Measurements from ENCODE around the gene MRGPRX3.
A peak's percentile ranks its signal among the peaks of the same experiment; 100 is the strongest.
"Not testable (repeated sequence)": the region's sequence is repeated elsewhere in the genome, so short reads cannot be mapped to it uniquely, and the experiment has no call there.

Gene MRGPRX3

DNA sequence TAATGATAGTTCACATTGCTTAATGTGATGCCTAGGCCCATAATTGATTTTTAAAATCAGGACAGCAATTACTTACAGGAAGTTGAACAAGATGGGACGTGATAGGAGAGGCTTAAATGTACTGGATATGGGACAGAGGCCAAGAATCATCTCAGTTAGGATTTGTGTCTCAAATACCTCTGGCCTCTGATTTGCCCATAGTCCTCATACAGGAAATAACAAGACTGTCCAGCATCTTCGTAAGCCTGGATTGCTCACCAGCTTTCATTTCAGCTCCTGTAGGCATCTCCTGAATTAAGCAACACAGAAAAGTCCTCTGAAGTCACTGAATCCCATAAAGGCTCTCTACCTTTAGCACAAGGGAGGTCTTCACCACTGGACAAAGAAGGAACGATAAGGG is at the start of gene MRGPRX3:
TSS of gene MRGPRX3 (plus strand) at position 231 of the 400 bp plus-strand sequence. CDS start 4,632 bp downstream, outside the sequence.
- DNase-seq (ENCODE audit: low read depth), result peak; percentile 8

DNA sequence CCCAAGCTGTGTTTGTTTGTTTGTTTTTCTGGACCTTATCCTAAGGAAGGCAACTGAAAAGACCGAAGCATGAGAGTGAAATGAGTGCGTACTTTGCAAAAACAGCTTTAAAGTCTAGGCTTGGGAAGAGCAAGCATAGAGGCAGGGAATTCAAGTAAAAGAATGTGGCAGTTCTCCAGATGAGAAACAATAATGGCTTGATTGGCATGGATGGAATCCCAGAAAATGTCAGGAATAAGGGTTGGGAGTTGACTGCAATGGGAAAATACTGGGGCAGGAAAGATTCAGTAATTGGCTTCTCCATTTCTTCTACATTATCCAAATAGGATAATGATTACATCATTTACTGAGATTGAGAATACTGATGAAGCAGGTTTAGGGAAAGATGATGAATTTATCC is 44.0 kb upstream of the MRGPRX3 start:
- no peak for DNase-seq (ENCODE audit: low read depth)

DNA sequence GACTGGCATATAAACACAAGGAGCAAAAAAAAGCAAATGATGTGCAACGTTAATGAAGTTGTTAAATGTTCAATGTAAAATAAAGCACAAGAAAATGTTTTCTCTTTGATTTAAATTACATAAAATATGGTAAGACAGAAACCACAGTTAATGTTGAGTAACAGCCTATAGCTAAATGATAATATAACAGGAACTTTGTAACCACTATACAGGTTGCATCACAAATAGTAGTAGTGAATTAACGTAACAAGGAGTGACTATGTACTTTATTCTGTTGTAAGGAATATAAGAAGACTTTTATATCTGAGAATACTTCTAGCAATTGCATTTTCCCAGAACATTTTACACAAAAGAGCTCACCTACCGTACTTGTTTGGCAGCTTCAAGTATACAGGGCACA is 43.4 kb upstream of the MRGPRX3 start:
- DNase-seq (ENCODE audit: low read depth), result no peak

DNA sequence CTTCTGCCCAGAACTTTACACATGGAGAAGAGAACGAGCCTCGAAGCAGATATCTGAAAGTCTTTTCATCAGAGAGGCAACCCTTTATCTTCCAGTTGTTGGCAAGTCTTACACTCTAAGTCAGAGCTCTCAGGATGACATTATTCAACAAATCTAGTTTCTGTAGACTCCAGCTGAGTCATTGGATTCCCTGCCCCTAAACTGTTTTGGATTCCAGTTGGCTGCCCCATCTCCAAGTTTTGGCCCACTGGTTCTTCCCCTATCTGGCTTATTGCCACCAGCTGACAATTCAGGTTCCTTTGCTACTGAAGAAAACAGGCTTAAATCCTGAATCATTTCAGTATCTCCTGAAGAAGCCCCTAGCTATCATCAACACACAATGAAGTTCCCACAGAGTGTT is 40.6 kb upstream of the MRGPRX3 start:
- no peak for DNase-seq (ENCODE audit: low read depth)

DNA sequence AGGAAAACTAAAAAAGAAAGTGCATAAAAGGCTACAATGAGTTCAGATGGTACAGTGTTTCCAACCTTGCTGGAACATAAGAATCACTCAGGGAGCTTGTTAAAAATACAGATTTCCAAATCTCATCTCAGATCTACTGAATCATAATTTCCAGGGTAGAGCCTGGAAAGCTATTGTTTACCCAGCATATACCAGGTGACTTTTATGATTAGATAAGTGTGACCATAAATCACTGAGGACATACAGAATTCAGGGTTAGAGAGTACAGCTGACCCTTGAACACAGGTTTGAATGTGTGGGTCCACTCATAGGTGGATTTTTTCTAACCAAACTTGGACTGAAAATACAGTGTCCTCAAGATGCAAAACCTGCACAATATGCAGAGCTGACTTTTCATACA is 38.4 kb upstream of the MRGPRX3 start:
- DNase-seq (ENCODE audit: low read depth), result no peak

DNA sequence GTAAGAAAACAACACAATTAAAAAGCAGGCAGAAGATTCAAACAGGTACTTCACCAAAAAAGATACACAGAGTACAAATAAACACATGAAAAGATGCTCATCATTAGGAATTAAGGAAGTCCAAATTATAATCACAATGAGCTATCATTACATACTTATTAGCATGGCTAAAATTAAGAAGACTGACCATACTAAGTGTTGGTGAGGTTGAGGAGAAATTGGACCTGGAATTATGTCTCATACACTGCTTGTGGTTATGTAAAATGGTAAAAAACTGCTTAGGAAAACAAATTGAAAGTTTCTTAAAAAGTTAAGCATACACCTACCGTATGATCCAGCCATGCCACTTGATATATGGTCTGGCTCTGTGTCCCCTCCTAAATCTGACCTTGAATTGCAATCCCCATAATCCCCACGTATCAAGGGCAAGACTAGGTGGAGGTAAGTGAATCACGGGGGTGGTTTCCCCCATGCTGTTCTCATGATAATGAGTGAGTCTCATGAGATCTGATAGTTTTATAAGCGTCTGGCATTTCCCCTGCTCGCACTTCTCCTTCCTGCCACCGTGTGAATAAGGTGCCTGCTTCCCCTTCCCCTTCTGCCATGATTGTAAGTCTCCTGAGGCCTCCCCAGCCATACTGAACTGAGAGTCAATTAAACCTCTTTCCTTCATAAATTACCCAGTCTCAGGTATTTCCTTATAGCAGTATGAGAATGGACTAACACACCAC is 31.3 kb upstream of the MRGPRX3 start:
- no peak for DNase-seq (ENCODE audit: low read depth)

DNA sequence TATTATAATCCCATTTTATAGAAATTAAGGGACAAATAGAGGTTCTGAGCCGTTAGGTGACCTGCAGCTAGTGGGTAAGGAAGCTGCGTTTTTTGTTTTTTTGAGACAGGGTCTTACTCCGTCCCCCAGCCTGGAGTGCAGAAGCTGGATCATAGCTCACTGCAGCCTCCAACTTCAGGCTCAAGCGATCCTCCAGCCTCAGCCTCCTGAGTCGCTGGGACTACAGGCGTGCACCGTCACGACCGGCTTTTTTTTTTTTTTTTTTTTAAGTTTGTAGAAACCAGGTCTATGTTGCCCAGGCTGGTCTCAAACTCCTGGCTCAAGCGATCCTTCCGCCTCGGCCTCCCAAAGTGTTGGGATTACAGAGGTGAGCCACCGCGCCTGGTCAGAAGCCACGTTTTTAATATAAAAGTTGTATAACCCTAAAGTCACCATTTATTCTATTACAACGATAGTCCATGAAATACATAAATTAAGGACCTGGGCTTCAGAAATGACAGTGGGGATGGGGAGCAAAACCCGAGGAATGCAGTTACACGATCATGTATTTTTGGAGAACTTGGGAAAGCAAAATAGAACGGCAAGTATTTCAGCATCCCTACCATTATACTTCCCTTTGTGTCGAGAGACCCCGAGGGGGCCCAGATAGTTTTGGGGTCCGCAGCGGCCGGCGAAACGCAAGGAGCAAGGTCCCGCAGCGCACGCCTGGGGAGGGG is 27.1 kb upstream of the MRGPRX3 start:
- DNase-seq (ENCODE audit: low read depth), result peak; percentile 9

DNA sequence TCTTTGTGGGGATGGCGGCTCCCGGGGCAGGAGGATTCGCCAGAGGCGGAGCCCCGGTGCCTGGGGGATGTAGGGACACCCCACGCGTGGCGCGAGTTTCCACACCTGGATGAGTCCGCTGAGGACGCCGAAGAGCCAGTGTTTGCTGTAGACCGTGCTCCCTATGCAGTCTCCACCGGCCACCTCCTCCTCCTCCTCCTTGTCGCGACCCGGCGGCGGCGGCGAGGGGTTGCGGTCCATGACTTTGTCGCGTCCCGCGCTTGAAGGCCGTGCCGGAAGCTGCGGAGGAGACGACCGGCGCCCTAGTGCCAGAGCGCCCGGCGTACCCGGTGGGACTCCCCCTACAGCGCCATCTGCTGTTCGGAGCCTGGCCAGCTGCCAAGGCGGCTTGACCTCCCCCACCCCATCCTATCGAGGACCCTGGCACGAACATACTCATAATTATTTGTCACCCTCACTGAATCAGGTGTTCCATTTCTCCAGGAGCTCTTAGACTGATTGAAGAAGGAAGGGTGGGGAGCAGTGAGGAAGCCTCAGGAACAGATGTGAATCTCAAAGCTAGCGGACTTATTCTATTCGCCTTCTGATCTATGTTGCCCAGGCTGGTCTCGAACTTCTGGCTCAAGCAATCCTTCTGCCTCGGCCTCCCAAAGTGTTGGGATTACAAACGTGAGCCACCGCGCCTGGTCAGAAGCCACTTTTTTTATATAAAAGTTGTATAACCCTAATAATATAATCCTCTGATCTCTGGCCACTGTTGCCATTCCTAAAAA is 26.4 kb upstream of the MRGPRX3 start, which contains the start of gene SAAL1:
TSS of gene SAAL1 (minus strand) at position 281 of the 773 bp plus-strand sequence. CDS start at position 240, 41 bp downstream.
- peak; percentile 85 for DNase-seq (ENCODE audit: low read depth)

DNA sequence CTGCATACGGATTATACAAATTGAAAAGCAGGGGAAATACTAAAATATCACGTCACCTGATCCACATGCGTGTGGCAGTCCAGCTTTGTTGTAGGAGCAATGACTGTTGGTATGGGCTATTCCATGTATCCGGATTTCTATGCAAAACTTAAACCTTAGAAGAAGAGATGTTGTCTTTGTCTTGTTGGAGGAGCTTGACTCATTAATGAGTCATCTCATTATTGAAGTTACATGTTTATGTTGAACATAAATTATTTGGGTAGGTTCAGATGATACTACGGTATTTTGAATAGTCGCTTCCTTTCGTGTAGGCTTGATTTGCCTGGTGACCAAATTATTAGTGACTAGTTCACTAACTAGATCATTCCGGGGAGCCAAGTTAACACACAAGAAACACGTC is 25.7 kb upstream of the MRGPRX3 start:
- DNase-seq (ENCODE audit: low read depth), result peak; percentile 78

DNA sequence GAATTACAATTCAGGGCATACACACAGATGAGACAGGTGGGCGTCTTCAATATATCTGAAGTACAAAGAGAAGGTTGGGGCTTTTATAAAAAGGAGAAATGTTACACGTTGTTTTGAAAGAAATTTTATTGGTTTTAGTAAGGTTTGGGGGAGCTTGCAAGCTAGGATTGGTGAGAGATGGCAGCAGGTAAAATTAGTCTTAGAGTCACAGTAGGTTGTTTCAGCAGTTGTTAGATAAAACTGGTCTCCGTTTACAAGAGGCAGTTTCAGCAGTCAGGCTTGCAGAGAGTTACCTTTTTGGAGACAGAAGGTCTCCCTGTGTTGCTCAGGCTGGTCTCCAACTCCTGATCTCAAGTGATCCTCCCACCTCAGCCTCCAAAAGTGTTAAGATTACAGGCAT is 24.1 kb upstream of the MRGPRX3 start:
- no peak for DNase-seq (ENCODE audit: low read depth)

DNA sequence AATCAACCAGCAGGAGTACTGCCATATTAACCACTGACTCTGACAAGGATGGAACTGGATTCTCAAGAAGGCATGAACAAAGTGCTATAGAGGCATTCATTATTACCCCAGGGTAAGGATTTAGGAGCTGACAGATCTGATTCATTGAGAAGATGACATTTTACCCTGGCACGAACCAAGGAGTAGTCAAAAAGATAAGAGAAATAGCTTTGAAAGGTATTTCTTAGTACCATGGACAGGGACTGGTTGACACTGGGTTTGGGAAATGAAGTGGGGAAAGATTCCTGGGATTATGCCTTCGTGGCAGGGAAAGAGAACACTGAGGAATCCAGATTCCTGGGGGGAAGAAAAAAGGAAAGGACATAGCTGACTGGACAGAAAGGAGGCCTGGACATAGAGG is 21.4 kb upstream of the MRGPRX3 start:
- DNase-seq (ENCODE audit: low read depth), result no peak

DNA sequence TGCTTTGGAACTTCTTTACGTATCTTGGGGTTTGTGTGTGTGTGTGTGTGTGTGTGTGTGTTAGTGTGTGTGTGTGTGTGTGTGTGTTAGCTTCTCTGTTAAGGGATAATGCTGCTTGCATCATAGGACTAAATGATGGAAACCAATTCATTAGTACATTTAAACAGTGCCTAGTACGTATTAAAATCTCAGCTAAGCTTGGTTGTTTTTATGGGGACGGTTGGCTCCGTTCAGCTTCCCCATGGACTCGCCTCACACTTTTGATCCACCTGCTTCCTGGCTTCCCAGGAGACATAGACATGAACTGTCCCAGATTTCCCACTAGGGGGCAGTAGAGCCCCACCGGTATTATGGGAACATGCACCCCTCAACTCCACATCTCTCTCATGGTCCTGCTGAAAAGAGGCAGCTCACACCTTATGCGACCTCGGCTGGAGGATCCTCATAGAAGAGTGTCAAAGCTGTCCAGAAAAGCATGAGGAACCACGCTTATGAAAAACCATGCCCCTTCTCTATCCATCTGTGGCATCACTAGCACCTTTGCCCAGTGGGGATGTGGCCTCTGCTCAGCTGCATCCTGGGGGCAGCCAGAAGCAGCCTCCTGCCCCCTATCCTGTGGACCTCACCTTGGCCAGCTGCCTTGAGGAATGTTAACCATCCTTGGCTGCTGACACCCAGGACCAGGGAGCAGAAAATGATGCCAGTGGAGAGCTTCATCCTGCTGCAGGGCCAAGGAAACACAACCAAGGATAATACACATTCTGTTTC is 16.8 kb upstream of the MRGPRX3 start:
- DNase-seq (ENCODE audit: low read depth), result peak; percentile 72

DNA sequence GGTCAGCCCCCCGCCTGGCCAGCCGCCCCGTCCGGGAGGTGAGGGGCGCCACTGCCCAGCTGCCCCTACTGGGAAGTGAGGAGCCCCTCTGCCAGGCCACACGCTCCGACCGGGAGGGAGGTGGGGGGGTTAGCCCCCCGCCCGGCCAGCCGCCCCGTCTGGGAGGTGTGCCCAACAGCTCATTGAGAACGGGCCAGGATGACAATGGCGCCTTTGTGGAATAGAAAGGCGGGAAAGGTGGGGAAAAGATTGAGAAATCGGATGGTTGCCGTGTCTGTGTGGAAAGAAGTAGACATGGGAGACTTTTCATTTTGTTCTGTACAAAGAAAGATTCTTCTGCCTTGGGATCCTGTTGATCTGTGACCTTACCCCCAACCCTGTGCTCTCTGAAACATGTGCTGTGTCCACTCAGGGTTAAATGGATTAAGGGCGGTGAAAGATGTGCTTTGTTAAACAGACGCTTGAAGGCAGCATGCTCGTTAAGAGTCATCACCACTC is 11.0 kb upstream of the MRGPRX3 start:
- DNase-seq (ENCODE audit: low read depth), result not testable (repeated sequence)

DNA sequence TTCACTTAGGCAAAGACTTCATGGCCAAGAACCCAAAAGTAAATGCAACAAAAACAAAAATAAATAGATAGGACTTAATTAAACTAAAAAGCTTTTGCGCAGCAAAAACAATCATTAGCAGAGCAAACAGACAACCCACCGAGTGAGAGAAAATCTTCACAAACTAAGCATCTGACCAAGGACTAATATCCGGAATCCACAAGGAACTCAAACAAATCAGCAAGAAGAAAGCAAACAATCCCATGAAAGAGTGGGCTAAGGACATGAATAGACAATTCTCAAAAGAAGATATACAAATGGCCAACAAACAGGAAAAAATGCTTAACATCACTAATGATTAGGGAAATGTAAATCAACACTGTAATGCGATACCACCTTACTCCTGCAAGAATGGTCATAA is 1.3 kb upstream of the MRGPRX3 start:
- DNase-seq (ENCODE audit: low read depth), result not testable (repeated sequence)

DNA sequence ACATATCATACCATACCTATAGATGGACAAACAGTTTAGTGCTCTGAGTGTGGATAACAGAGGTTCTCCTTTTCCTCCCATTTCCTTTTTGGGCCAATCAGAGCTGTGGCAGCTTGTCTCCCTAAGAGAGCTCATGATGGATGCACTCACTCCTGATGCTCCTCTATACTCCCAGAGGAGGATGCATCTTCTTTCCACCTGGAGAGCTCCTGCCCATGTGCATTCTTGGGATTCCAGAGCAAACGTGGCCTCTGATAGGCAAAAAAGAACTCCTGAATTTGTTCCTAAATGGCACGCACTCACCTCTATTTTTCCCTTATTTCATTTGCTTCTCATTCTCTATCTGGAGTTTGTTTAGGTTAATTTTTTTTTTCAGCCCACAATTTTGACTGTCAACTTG is 2.9 kb downstream of the MRGPRX3 start:
- no peak for DNase-seq (ENCODE audit: low read depth)

DNA sequence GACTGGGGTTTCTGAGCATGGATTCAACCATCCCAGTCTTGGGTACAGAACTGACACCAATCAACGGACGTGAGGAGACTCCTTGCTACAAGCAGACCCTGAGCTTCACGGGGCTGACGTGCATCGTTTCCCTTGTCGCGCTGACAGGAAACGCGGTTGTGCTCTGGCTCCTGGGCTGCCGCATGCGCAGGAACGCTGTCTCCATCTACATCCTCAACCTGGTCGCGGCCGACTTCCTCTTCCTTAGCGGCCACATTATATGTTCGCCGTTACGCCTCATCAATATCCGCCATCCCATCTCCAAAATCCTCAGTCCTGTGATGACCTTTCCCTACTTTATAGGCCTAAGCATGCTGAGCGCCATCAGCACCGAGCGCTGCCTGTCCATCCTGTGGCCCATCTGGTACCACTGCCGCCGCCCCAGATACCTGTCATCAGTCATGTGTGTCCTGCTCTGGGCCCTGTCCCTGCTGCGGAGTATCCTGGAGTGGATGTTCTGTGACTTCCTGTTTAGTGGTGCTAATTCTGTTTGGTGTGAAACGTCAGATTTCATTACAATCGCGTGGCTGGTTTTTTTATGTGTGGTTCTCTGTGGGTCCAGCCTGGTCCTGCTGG is 4.9 kb downstream of the MRGPRX3 start:
- no peak for DNase-seq (ENCODE audit: low read depth)

DNA sequence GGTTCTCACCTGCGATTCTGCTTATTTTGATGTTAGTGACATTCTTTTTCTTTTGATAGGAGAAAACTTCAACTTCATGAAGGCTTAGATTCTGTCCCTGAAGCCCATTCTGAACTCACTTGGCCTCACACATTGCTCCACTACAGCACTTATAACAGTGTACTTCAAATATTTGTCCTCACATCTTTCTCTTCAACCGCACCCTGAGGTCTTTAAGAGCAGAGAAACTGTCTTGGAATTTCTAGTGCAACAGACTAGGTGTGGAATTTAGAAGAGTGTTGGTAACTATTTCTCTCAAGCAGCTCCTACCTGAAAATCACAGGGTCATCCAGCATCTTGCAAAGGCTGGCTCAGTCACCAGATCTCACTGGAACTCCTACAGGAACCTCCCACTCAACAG is 7.8 kb downstream of the MRGPRX3 start:
- no peak for DNase-seq (ENCODE audit: low read depth)

DNA sequence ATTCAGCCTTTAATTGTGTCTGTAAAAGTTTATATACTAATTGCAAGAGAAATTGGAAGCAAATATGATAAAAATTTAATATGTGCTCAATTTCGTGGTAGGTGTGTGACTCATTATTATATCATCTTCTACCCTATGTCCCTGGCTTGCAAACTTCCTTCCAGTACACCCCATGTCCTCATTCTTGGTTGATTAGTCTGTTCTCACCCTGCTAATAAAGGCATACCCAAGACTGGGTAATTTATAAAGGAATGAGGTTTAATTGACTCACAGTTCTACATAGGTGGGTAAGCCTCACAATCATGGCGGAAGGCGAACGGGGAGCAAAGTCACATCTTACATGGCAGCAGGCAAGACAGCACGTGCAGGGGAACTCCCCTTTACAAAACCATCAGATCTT is 11.9 kb downstream of the MRGPRX3 start:
- peak; percentile 60 for DNase-seq (ENCODE audit: low read depth)

DNA sequence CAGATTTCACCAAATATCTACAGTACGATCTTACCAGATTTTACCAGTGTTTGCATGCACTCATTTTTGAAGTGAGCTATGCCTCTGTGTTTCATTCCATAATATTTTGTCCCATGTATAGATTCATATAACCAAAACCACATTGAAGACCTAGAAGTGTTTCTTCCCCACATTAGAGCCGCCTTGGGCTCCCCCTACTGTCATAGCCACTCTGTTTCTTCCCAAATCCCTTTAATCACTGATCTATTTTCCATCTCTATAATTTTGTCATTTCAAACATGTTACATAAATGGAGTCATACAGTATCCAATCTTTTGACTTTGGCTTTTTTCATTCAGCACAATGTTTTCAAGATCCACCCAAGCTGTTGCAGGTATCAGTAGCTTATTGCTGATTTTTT is 12.7 kb downstream of the MRGPRX3 start:
- DNase-seq (ENCODE audit: low read depth), result peak; percentile 17

DNA sequence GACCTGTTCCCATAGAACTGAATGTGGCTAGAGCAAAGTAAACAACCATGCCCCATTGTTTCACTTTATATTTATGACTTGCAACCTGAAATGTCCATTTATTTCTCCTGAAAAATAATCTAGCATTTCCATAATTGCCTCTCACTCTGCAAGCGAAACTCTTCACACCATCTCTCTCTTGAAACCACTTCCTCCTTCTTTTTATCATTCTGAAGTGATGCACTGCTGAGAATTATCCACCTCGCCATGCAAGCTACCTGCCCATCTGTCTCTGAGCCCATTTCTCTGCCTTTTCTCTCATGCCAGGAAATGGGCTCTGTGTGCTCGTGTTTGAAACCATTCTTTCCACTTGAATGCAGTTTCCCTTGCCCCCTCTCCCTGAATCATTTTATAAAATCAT is 13.5 kb downstream of the MRGPRX3 start:
- DNase-seq (ENCODE audit: low read depth), result no peak

DNA sequence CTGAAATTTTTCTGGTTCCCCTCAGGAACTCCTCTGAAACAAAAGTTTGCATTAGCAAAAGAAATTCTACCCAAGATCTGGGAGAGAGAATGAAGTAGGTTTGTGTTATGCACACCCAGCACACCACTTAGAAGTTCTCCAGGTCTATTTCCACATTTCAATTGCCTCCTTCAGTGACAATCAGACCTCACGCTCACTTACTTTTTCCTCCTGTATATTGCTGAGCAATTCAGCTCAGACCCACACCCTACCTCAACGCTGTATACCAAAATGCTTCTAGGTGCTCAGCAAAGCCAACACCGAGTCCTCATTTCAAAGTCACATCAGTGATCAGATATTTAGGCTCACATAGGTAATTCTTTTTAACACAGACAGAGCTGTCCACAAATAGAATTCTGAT is 19.2 kb downstream of the MRGPRX3 start:
- DNase-seq (ENCODE audit: low read depth), result no peak
